ENCODE data around the gene PPFIBP2.

PPFIBP2 gene

GRCh38 chr11:7673724-7674434 is 160.1 kb downstream of the PPFIBP2 start:
- peaks cover 5% of the 10 kb centered on the region for H3K4me1 ChIP-seq (ENCODE audit: insufficient read depth, low read length)
- no peaks in the 10 kb centered on the region for H3K36me3 ChIP-seq (ENCODE audit: insufficient read depth, low read length)
- H3K27me3 ChIP-seq (ENCODE audit: insufficient read depth, low read length): peaks cover 14% of the 10 kb centered on the region
- no peak overlapping the region for H3K4me3 ChIP-seq (ENCODE audit: low read length)
- H2AFZ ChIP-seq (ENCODE audit: low read depth, low read length): no peak overlapping the region
- H3K9me3 ChIP-seq (ENCODE audit: low read length): peaks cover 2% of the 10 kb centered on the region

- Histone ChIP-seq H2AFZ (ENCODE audit: low read depth, low read length) (no peak overlapping the region), H3K36me3 (ENCODE audit: insufficient read depth, low read length) (no peaks in the 10 kb centered on the region), H3K27me3 (ENCODE audit: insufficient read depth, low read length) (peaks cover 14% of the 10 kb centered on the region), H3K4me1 (ENCODE audit: insufficient read depth, low read length) (no peaks in the 10 kb centered on the region), H3K4me3 (ENCODE audit: low read length) (no peak overlapping the region), H3K9me3 (ENCODE audit: low read length) (peaks cover 2% of the 10 kb centered on the region)
Measured at GRCh38 chr11:7675631-7676030, 161.8 kb downstream of the PPFIBP2 start.

- Histone ChIP-seq H3K36me3 (ENCODE audit: insufficient read depth, low read length) (no peaks in the 10 kb centered on the region), H3K27me3 (ENCODE audit: insufficient read depth, low read length) (peaks cover 12% of the 10 kb centered on the region), H3K4me1 (ENCODE audit: insufficient read depth, low read length) (no peaks in the 10 kb centered on the region), H2AFZ (ENCODE audit: low read depth, low read length) (no peak overlapping the region), H3K9me3 (ENCODE audit: low read length) (peaks cover 2% of the 10 kb centered on the region), H3K4me3 (ENCODE audit: low read length) (no peak overlapping the region)
Measured at GRCh38 chr11:7677071-7677470, 163.3 kb downstream of the PPFIBP2 start.

- peaks cover 2% of the 10 kb centered on the region for H3K9me3 ChIP-seq (ENCODE audit: low read length)
- H3K36me3 ChIP-seq (ENCODE audit: insufficient read depth, low read length): no peaks in the 10 kb centered on the region
- H3K27me3 ChIP-seq (ENCODE audit: insufficient read depth, low read length): peaks cover 6% of the 10 kb centered on the region
- H2AFZ ChIP-seq (ENCODE audit: low read depth, low read length): no peak overlapping the region
- no peaks in the 10 kb centered on the region for H3K4me1 ChIP-seq (ENCODE audit: insufficient read depth, low read length)
- no peak overlapping the region for H3K4me3 ChIP-seq (ENCODE audit: low read length)
Measured at GRCh38 chr11:7677796-7678201, 164.0 kb downstream of the PPFIBP2 start.

GRCh38 chr11:7683571-7683970 is 169.8 kb downstream of the PPFIBP2 start:
- no peaks in the 10 kb centered on the region for H3K36me3 ChIP-seq (ENCODE audit: insufficient read depth, low read length)
- no peaks in the 10 kb centered on the region for H3K9me3 ChIP-seq (ENCODE audit: low read length)
- H3K4me1 ChIP-seq (ENCODE audit: insufficient read depth, low read length): no peaks in the 10 kb centered on the region
- no peak overlapping the region for H2AFZ ChIP-seq (ENCODE audit: low read depth, low read length)
- H3K27me3 ChIP-seq (ENCODE audit: insufficient read depth, low read length): no peaks in the 10 kb centered on the region
- no peak overlapping the region for H3K4me3 ChIP-seq (ENCODE audit: low read length)

GRCh38 chr11:7686761-7687160 is 173.0 kb downstream of the PPFIBP2 start:
- Histone ChIP-seq H3K4me3 (ENCODE audit: low read length) (no peak overlapping the region), H3K9me3 (ENCODE audit: low read length) (no peaks in the 10 kb centered on the region), H3K4me1 (ENCODE audit: insufficient read depth, low read length) (no peaks in the 10 kb centered on the region), H2AFZ (ENCODE audit: low read depth, low read length) (no peak overlapping the region), H3K36me3 (ENCODE audit: insufficient read depth, low read length) (no peaks in the 10 kb centered on the region), H3K27me3 (ENCODE audit: insufficient read depth, low read length) (no peaks in the 10 kb centered on the region)

GRCh38 chr11:7687386-7687785 is 173.6 kb downstream of the PPFIBP2 start:
- Histone ChIP-seq H3K9me3 (ENCODE audit: low read length) (no peaks in the 10 kb centered on the region), H2AFZ (ENCODE audit: low read depth, low read length) (no peak overlapping the region), H3K27me3 (ENCODE audit: insufficient read depth, low read length) (no peaks in the 10 kb centered on the region), H3K4me3 (ENCODE audit: low read length) (no peak overlapping the region), H3K36me3 (ENCODE audit: insufficient read depth, low read length) (no peaks in the 10 kb centered on the region), H3K4me1 (ENCODE audit: insufficient read depth, low read length) (no peaks in the 10 kb centered on the region)

GRCh38 chr11:7688238-7688826 is 174.5 kb downstream of the PPFIBP2 start:
- Histone ChIP-seq H2AFZ (ENCODE audit: low read depth, low read length) (no peak overlapping the region), H3K36me3 (ENCODE audit: insufficient read depth, low read length) (no peaks in the 10 kb centered on the region), H3K4me3 (ENCODE audit: low read length) (no peak overlapping the region), H3K27me3 (ENCODE audit: insufficient read depth, low read length) (no peaks in the 10 kb centered on the region), H3K9me3 (ENCODE audit: low read length) (no peaks in the 10 kb centered on the region), H3K4me1 (ENCODE audit: insufficient read depth, low read length) (no peaks in the 10 kb centered on the region)

- H3K4me3 ChIP-seq (ENCODE audit: low read length): no peak overlapping the region
Measured at GRCh38 chr11:7689239-7689638, 175.4 kb downstream of the PPFIBP2 start.

GRCh38 chr11:7690648-7691047 is 176.8 kb downstream of the PPFIBP2 start:
- H3K27me3 ChIP-seq (ENCODE audit: insufficient read depth, low read length): no peaks in the 10 kb centered on the region
- no peak overlapping the region for H2AFZ ChIP-seq (ENCODE audit: low read depth, low read length)

More at GRCh38 chr11:7689239-7689638, 175.4 kb downstream of the PPFIBP2 start:
- no peaks in the 10 kb centered on the region for H3K27me3 ChIP-seq (ENCODE audit: insufficient read depth, low read length)
- no peaks in the 10 kb centered on the region for H3K4me1 ChIP-seq (ENCODE audit: insufficient read depth, low read length)
- H3K9me3 ChIP-seq (ENCODE audit: low read length): no peaks in the 10 kb centered on the region
- H2AFZ ChIP-seq (ENCODE audit: low read depth, low read length): no peak overlapping the region
- H3K36me3 ChIP-seq (ENCODE audit: insufficient read depth, low read length): no peaks in the 10 kb centered on the region

GRCh38 chr11:7691759-7692350 is 178.1 kb downstream of the PPFIBP2 start:
- H3K4me1 ChIP-seq (ENCODE audit: insufficient read depth, low read length): no peaks in the 10 kb centered on the region
- H3K27me3 ChIP-seq (ENCODE audit: insufficient read depth, low read length): no peaks in the 10 kb centered on the region
- H3K4me3 ChIP-seq (ENCODE audit: low read length): no peak overlapping the region
- no peak overlapping the region for H2AFZ ChIP-seq (ENCODE audit: low read depth, low read length)
- H3K36me3 ChIP-seq (ENCODE audit: insufficient read depth, low read length): no peaks in the 10 kb centered on the region
- H3K9me3 ChIP-seq (ENCODE audit: low read length): no peaks in the 10 kb centered on the region

More at GRCh38 chr11:7690648-7691047, 176.8 kb downstream of the PPFIBP2 start:
- Histone ChIP-seq H3K36me3 (ENCODE audit: insufficient read depth, low read length) (no peaks in the 10 kb centered on the region), H3K9me3 (ENCODE audit: low read length) (no peaks in the 10 kb centered on the region), H3K4me1 (ENCODE audit: insufficient read depth, low read length) (no peaks in the 10 kb centered on the region), H3K4me3 (ENCODE audit: low read length) (no peak overlapping the region)

- no peak overlapping the region for H2AFZ ChIP-seq (ENCODE audit: low read depth, low read length)
- no peaks in the 10 kb centered on the region for H3K36me3 ChIP-seq (ENCODE audit: insufficient read depth, low read length)
Measured at GRCh38 chr11:7692426-7692825, 178.6 kb downstream of the PPFIBP2 start.

GRCh38 chr11:7694235-7694634 is 180.4 kb downstream of the PPFIBP2 start:
- H3K4me1 ChIP-seq (ENCODE audit: insufficient read depth, low read length): no peaks in the 10 kb centered on the region
- no peak overlapping the region for H3K4me3 ChIP-seq (ENCODE audit: low read length)
- no peak overlapping the region for H2AFZ ChIP-seq (ENCODE audit: low read depth, low read length)
- H3K9me3 ChIP-seq (ENCODE audit: low read length): no peaks in the 10 kb centered on the region
- no peaks in the 10 kb centered on the region for H3K36me3 ChIP-seq (ENCODE audit: insufficient read depth, low read length)
- peaks cover 3% of the 10 kb centered on the region for H3K27me3 ChIP-seq (ENCODE audit: insufficient read depth, low read length)

More at GRCh38 chr11:7692426-7692825, 178.6 kb downstream of the PPFIBP2 start:
- H3K9me3 ChIP-seq (ENCODE audit: low read length): no peaks in the 10 kb centered on the region
- H3K4me1 ChIP-seq (ENCODE audit: insufficient read depth, low read length): no peaks in the 10 kb centered on the region
- H3K27me3 ChIP-seq (ENCODE audit: insufficient read depth, low read length): no peaks in the 10 kb centered on the region
- H3K4me3 ChIP-seq (ENCODE audit: low read length): no peak overlapping the region

Data from neuron (in vitro differentiated cells).